ENCODE measurements around the gene FOXF2. TPM values are rescaled to one million over a fixed set of nuclear protein-coding genes. Genes with fewer than 3 reads are reported as not detected.

FOXF2 gene
- total RNA-seq, 2 experiments from 2014 or later, result not detected

DNA sequence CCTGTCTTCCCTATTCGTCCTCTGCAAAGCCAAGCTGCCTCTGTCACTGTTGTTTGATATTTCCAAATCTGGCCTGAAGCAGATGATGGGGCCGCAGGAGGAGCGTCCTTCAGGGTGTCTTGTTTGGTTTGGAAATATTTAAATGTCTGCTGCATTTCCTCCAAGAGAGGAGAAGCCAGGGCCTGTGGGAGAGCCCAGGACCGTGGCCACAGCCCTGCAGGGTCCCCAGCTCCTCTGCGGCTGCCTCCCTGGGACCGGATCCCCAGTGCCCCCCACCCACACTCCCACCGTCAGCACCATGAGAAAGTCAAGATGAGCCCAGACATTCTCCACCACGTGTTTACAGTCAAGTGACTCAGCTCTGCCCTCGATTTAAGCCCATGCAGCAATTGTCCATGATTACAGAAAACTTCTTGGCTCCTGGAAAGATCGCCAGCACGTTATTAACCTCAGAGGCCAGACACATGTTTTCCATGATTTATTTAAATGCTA is 18.2 kb downstream of the FOXF2 start:
- H3K4me3 Mint-ChIP-seq, result no peak overlapping the region
- CTCF ChIA-PET, result no interaction called here
- no peak for DNase-seq
- no peaks in the 10 kb centered on the region for H3K4me1 Mint-ChIP-seq (ENCODE audit: low read depth)
- no peaks in the 10 kb centered on the region for H3K9me3 Mint-ChIP-seq
- H3K27ac Mint-ChIP-seq, result no peak overlapping the region
- POLR2A ChIA-PET, result interaction anchor here (0.6 kb wide), 1 partner anchor 10 kb away, joined by 3 read pairs; no protein-coding TSS in a partner anchor
- intact Hi-C loops (cut with micrococcal nuclease), result no loop called here
- H3K27me3 Mint-ChIP-seq, result peaks cover 19% of the 10 kb centered on the region
- H3K36me3 Mint-ChIP-seq, result no peaks in the 10 kb centered on the region

DNA sequence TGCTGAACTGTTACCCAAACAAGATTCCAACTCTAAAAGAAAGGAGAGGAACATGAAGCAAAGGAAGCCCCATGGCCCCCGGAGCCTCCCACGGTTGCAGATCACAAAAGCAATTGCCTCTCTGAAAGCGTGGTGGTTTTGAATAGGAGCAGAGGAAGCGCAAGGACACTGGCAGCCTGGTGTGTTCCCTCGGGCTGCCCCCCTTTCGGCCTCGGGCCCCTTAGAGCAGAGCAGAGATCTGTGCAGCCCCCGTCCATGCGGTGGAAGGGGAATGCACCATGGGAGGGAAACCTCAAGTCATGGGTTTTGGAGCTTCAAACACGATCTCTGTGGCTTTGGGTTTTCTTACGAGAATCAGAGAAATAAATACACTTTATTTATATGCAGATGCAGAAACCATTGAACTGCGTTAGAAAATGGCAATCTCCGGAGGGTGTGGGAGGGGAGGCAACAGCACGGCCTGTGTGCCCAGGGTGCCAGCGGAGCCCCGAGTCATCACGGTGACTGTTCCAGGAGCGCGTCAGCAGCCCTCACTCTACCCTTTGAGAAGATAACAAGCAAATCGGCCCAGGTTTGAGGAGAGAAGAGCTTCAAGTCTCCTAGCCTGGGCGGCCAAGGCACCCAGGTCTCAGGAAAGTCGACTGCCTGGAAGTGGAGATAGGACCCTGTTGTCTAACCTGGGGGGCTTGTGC is 20.5 kb downstream of the FOXF2 start:
- Mint-ChIP-seq H3K4me1 (ENCODE audit: low read depth) (no peaks in the 10 kb centered on the region), H3K36me3 (no peaks in the 10 kb centered on the region), H3K4me3 (no peak overlapping the region), H3K27me3 (peaks cover 21% of the 10 kb centered on the region), H3K27ac (no peak overlapping the region), H3K9me3 (no peaks in the 10 kb centered on the region)
- POLR2A ChIA-PET, result no interaction called here
- CTCF ChIA-PET, result no interaction called here
- intact Hi-C loops (cut with micrococcal nuclease), result no loop called here
- no peak for DNase-seq

DNA sequence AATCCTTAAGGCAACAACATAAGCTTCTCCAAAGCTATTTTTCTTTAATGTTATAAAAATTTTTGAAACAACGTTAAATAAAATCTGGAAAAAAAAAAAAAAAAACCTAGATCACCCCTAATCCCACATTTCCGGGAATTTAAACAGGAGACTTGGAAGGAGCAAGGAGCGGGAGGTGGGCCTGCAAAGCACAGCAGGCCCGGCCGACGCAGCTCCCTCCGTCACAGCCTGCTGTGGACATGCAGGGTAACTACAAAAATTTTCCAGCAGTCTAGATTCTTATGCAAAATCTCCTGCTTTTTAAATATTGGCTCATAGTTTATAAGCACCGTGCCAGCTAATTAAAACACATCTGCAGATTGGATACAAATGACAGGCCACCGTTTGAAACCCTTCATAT is 23.5 kb downstream of the FOXF2 start:
- H3K27me3 Mint-ChIP-seq, result peaks cover 18% of the 10 kb centered on the region
- H3K4me3 Mint-ChIP-seq, result no peak overlapping the region
- H3K27ac Mint-ChIP-seq, result no peak overlapping the region
- no peak for DNase-seq
- no peaks in the 10 kb centered on the region for H3K36me3 Mint-ChIP-seq
- POLR2A ChIA-PET, result no interaction called here
- H3K9me3 Mint-ChIP-seq, result no peaks in the 10 kb centered on the region
- intact Hi-C loops (cut with micrococcal nuclease), result no loop called here
- CTCF ChIA-PET, result interaction anchor here (0.9 to 2.1 kb wide), 4 partner anchors 11 to 24 kb away, joined by 3 to 7 read pairs (median 3); no protein-coding TSS in a partner anchor
- no peaks in the 10 kb centered on the region for H3K4me1 Mint-ChIP-seq (ENCODE audit: low read depth)

DNA sequence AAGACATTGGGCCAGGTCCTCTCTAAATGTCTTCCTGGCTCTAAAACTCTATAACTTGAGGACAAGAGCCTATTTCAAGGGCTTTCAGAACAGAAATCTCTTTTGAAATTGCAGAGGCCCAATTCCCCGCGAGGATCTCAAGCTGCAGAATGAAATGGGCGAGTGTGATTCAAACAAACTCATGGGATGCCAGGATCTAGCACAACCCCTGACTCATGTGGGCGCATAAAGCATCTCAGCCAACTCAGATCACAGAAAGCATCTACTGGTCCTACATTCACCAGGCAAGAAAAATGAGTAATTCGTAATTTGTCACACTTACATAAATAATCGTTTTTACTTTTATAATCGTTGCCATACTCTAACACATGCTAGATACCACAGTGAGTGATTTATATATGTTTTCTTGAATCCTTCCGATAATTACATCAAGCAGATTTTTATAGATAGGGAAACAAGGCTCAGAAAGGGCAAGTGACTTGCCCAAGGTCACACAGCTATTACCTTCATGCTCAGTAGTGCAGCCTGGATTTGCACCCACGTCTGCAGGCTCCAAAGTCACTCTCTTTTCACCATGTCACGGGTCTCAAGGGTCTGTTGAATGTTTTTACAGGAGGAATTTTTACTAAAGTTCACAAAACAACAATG is 26.2 kb downstream of the FOXF2 start:
- DNase-seq, result no peak
- no peaks in the 10 kb centered on the region for H3K36me3 Mint-ChIP-seq
- no peaks in the 10 kb centered on the region for H3K4me1 Mint-ChIP-seq (ENCODE audit: low read depth)
- H3K4me3 Mint-ChIP-seq, result no peak overlapping the region
- H3K9me3 Mint-ChIP-seq, result peaks cover 5% of the 10 kb centered on the region
- POLR2A ChIA-PET, result no interaction called here
- CTCF ChIA-PET, result interaction anchor here (1.2 kb wide), 1 partner anchor 19 kb away, joined by 6 read pairs; no protein-coding TSS in a partner anchor
- H3K27ac Mint-ChIP-seq, result no peak overlapping the region
- H3K27me3 Mint-ChIP-seq, result peaks cover 9% of the 10 kb centered on the region
- intact Hi-C loops (cut with micrococcal nuclease), result loop anchor here (5.0 kb wide), 1 partner anchor 1097 kb away; no protein-coding TSS in a partner anchor

DNA sequence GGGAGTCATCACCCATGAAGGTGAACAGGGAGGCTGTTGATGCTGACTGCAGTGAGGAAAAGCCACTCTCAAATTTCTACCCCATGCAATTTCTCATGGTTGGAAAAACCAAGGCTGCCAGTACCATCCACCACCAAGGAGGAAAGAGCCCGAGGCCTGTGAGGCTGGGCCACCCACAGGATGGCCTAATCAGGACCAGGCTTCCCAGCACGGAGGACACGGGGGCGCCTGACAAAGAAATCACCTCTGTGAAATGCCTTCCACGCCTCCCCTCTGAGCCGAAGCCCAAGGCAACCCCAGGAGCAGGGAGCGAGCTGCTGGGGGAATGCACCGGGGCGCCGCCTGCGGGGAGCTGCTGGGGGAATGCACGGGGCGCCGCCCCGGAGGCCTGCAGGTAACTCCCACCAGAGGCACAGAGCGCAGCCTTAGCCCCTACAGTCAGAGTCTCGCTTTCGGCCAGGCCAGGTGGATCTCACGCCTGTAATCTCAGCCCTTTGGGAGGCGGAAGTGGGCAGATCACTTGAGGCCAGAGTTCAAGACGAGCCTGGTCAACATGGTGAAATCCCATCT is 26.9 kb downstream of the FOXF2 start:
- intact Hi-C loops (cut with micrococcal nuclease), result loop anchor here (5.0 kb wide), 1 partner anchor 1096 kb away; no protein-coding TSS in a partner anchor
- H3K4me1 Mint-ChIP-seq (ENCODE audit: low read depth), result no peaks in the 10 kb centered on the region
- ChIA-PET POLR2A (no interaction called here), CTCF (no interaction called here)
- H3K9me3 Mint-ChIP-seq, result peaks cover 10% of the 10 kb centered on the region
- H3K27ac Mint-ChIP-seq, result no peak overlapping the region
- H3K4me3 Mint-ChIP-seq, result no peak overlapping the region
- no peaks in the 10 kb centered on the region for H3K36me3 Mint-ChIP-seq
- peaks cover 7% of the 10 kb centered on the region for H3K27me3 Mint-ChIP-seq
- DNase-seq, result no peak

DNA sequence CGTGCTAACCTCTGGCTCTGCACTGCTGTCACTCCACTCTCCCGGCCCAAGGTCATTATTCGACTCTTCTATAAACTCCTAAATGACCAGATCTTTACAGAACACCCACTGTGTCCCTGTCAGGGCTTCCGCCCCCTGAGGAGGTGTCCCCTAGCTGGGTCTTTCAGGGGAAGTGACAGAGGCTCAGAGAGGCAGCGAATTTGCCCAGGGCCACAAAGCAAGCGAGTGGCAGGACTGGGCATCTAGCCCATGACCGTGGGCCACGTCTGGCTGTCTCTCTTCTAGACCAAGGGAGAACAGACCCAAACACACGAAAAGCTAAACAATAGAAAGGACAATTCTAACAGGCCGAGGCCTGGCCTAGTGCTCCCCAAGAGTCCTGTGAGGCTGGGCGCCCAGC is 27.4 kb downstream of the FOXF2 start:
- intact Hi-C loops (cut with micrococcal nuclease), result loop anchor here (5.0 kb wide), 1 partner anchor 1095 kb away; no protein-coding TSS in a partner anchor
- ChIA-PET CTCF (no interaction called here), POLR2A (no interaction called here)
- Mint-ChIP-seq H3K27ac (no peak overlapping the region), H3K9me3 (peaks cover 10% of the 10 kb centered on the region), H3K36me3 (no peaks in the 10 kb centered on the region), H3K27me3 (peaks cover 7% of the 10 kb centered on the region), H3K4me1 (ENCODE audit: low read depth) (no peaks in the 10 kb centered on the region), H3K4me3 (no peak overlapping the region)
- DNase-seq, result no peak

DNA sequence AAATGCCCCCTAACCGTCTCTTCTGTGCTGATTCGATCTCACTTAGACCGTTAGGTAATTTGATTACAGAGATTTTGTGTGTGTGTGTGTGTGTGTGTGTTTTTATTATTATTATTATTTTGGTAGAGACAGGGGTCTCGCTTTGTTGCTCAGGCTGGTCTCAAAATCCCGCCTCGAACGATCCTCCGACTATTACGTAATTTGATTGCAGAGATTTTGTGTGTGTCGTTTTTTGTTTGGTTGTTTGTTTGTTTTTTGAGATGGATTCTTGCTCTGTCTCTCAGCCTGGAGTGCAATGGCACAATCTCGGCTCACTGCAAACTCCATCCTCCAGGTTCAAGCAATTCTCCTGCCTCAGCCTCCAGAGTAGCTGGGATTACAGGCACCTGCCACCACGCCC is 28.3 kb downstream of the FOXF2 start:
- CTCF ChIA-PET, result no interaction called here
- H3K27ac Mint-ChIP-seq, result no peak overlapping the region
- no peaks in the 10 kb centered on the region for H3K36me3 Mint-ChIP-seq
- H3K4me3 Mint-ChIP-seq, result no peak overlapping the region
- H3K9me3 Mint-ChIP-seq, result peaks cover 10% of the 10 kb centered on the region
- H3K27me3 Mint-ChIP-seq, result peaks cover 9% of the 10 kb centered on the region
- intact Hi-C loops (cut with micrococcal nuclease), result loop anchor here (5.0 kb wide), 1 partner anchor 1095 kb away; no protein-coding TSS in a partner anchor
- POLR2A ChIA-PET, result interaction anchor here (0.6 kb wide), 1 partner anchor 10 kb away, joined by 3 read pairs; no protein-coding TSS in a partner anchor
- no peak for DNase-seq
- H3K4me1 Mint-ChIP-seq (ENCODE audit: low read depth), result no peaks in the 10 kb centered on the region

DNA sequence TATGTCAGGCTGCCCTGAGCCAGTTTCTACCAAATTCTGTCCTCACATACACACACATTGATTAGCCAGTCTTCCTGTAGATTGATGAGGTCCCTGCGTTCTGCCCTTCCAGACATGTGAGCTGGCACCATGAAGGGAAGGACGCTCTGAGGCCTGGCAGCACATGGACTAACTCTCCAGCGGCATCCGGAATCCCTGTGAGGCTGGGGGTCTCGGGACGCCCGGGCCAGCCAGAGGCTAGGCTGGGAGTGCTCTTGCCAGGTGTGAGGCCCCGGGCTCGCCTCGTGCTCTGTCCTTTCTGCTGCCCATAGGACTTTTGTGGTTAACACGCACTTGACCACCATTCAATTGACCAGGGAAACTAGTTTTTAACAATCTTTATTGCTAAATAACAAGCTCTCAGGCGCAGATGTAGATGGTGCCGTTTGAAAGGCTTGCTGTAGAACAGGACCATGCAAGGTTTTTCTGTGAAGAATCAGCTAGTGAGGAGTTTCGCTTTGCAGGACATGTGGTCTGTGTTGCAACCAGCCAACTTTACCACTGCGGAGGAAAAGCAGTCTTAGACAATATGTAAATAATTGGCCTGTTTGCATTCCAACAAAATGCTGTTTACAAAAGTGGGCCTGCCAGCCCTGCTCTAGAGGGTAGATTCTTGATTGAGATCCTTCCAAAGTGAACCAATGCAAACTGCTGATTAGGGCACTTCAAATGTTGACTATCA is 29.3 kb downstream of the FOXF2 start:
- Mint-ChIP-seq H3K4me1 (ENCODE audit: low read depth) (no peaks in the 10 kb centered on the region), H3K27me3 (peaks cover 13% of the 10 kb centered on the region), H3K27ac (no peak overlapping the region), H3K36me3 (no peaks in the 10 kb centered on the region), H3K4me3 (no peak overlapping the region), H3K9me3 (peaks cover 10% of the 10 kb centered on the region)
- CTCF ChIA-PET, result no interaction called here
- POLR2A ChIA-PET, result no interaction called here
- intact Hi-C loops (cut with micrococcal nuclease), result loop anchor here (5.0 kb wide), 1 partner anchor 1094 kb away; no protein-coding TSS in a partner anchor
- DNase-seq, result no peak

DNA sequence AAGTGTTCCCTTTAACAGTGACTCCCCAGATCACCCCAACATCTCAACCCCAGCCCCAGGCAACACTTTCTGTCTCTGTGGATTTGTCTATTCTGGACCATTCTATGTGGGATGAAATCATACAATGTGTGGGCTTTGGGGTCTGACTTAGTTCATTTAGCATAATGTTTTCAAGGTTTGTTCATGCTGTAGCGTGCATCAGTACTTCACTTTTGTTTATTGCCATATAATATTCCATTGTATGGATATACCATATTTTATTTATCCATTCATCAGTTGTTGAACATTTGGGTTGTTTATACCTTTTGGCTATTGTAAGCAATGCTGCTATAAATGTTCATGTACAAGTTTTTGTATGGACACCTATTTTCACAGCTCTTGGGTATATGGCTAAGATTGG is 31.0 kb downstream of the FOXF2 start:
- no peak overlapping the region for H3K4me3 Mint-ChIP-seq
- peaks cover 10% of the 10 kb centered on the region for H3K9me3 Mint-ChIP-seq
- H3K27ac Mint-ChIP-seq, result no peak overlapping the region
- H3K4me1 Mint-ChIP-seq (ENCODE audit: low read depth), result peaks cover 3% of the 10 kb centered on the region
- ChIA-PET CTCF (no interaction called here), POLR2A (no interaction called here)
- no peaks in the 10 kb centered on the region for H3K36me3 Mint-ChIP-seq
- DNase-seq, result no peak
- intact Hi-C loops (cut with micrococcal nuclease), result no loop called here
- peaks cover 21% of the 10 kb centered on the region for H3K27me3 Mint-ChIP-seq

DNA sequence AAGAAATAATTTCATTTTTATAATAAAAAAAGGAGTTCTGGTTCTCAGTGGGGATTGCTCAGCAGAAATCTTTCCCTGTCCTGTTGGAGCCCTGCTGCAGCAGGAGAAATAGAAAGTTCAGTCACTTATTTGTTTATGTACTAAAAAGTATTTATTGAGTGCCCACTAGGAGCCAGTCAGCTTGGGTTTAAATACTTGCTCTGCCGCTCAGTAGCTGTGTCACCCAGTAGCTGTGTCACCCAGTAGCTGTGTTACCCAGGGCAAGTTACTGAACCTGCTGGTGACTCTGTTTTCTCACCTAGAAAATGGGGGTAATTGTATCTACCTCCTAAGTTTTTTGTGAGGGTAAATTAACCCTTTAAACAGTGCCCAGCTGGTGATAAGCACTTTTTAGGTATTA is 32.9 kb downstream of the FOXF2 start:
- Mint-ChIP-seq H3K27ac (no peak overlapping the region), H3K36me3 (no peaks in the 10 kb centered on the region), H3K4me1 (ENCODE audit: low read depth) (peaks cover 3% of the 10 kb centered on the region), H3K27me3 (peaks cover 27% of the 10 kb centered on the region), H3K4me3 (no peak overlapping the region), H3K9me3 (peaks cover 10% of the 10 kb centered on the region)
- POLR2A ChIA-PET, result no interaction called here
- DNase-seq, result no peak
- CTCF ChIA-PET, result interaction anchor here (1.2 kb wide), 1 partner anchor 14 kb away, joined by 4 read pairs; no protein-coding TSS in a partner anchor
- intact Hi-C loops (cut with micrococcal nuclease), result no loop called here

DNA sequence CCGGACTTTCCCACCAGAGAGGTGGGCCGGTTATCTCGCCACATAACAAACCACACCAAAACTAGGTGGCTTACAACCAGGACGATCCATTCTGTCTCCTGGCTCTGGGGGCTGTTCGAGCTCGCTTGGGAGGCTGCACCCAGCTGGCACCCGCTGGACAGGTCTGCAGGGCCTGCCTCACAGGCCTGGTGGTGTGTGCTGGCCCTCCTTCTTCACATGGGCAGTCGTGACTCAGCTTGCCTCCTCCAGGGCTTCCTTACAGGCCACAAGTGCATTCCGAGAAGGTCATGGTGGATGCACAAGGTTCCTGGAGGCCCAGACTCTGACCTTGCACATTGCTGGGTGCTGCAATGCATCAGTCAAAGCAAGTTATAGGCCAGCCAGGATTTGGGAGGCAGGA is 34.2 kb downstream of the FOXF2 start:
- peaks cover 3% of the 10 kb centered on the region for H3K4me1 Mint-ChIP-seq (ENCODE audit: low read depth)
- POLR2A ChIA-PET, result no interaction called here

More for the DNA sequence above, 34.2 kb downstream of the FOXF2 start:
- H3K27me3 Mint-ChIP-seq, result peaks cover 27% of the 10 kb centered on the region
- intact Hi-C loops (cut with micrococcal nuclease), result no loop called here
- H3K4me3 Mint-ChIP-seq, result no peak overlapping the region
- peaks cover 10% of the 10 kb centered on the region for H3K9me3 Mint-ChIP-seq
- no peak for DNase-seq
- CTCF ChIA-PET, result interaction anchor here (1.2 to 2.0 kb wide), 4 partner anchors 10 to 830 kb away, joined by 3 to 7 read pairs (median 4); no protein-coding TSS in a partner anchor
- H3K27ac Mint-ChIP-seq, result no peak overlapping the region
- no peaks in the 10 kb centered on the region for H3K36me3 Mint-ChIP-seq

All from activated CD4-positive, alpha-beta memory T cell treated with anti-CD3 and anti-CD28 coated beads for 36 hours (primary cell).